ENCODE measurements around the gene SOX12.
"Not testable (repeated sequence)": the region's sequence is repeated elsewhere in the genome, so short reads cannot be mapped to it uniquely, and the experiment has no call there.

SOX12 gene

GRCh38 chr20:364905-365794 lies 39.8 kb downstream of the SOX12 start:
- DNase-seq: no peak

- DNase-seq: peak; percentile 25
Measured at GRCh38 chr20:366041-366718, 40.8 kb downstream of the SOX12 start.

- DNase-seq: no peak
Measured at GRCh38 chr20:366719-367485, 41.5 kb downstream of the SOX12 start.

GRCh38 chr20:367486-367887 lies 42.1 kb downstream of the SOX12 start:
- DNase-seq: no peak

- no peak for DNase-seq
Measured at GRCh38 chr20:368915-369314, 43.6 kb downstream of the SOX12 start.

- DNase-seq: no peak
Measured at GRCh38 chr20:370151-370600, 44.8 kb downstream of the SOX12 start.

GRCh38 chr20:370977-371754 lies 45.8 kb downstream of the SOX12 start:
- no peak for DNase-seq

GRCh38 chr20:371755-372542 lies 46.6 kb downstream of the SOX12 start:
- DNase-seq: no peak

- not testable (repeated sequence) for DNase-seq
Measured at GRCh38 chr20:372543-373082, 47.3 kb downstream of the SOX12 start.

GRCh38 chr20:373171-373890 lies 48.0 kb downstream of the SOX12 start:
- no peak for DNase-seq

GRCh38 chr20:375265-375889 lies 50.0 kb downstream of the SOX12 start:
- no peak for DNase-seq

GRCh38 chr20:376089-376488 lies 50.7 kb downstream of the SOX12 start:
- DNase-seq: no peak

GRCh38 chr20:376750-377149 lies 51.4 kb downstream of the SOX12 start:
- DNase-seq: no peak

- not testable (repeated sequence) for DNase-seq
Measured at GRCh38 chr20:377578-377977, 52.2 kb downstream of the SOX12 start.

- no peak for DNase-seq
Measured at GRCh38 chr20:378961-379336, 53.6 kb downstream of the SOX12 start.
